Glutamatergic neuron (in vitro differentiated cells): ENCODE data around the gene CFTR. TPM values are rescaled to one million over a fixed set of nuclear protein-coding genes. Genes with fewer than 3 reads are reported as not detected.

Experiments
- DNase-seq: peaks from one replicate; pipeline ENCODE4 v3.0.0; 2022
- H3K27ac Mint-ChIP-seq: one replicate; pipeline ENCODE4 v1.8.0; 2020; ENCODE audit warnings: mild to moderate bottlenecking, mixed read lengths, inconsistent platforms; ENCODE audit not compliant: unreplicated experiment
- H3K27me3 Mint-ChIP-seq: one replicate; pipeline ENCODE4 v1.8.0; 2020; ENCODE audit warnings: mild to moderate bottlenecking, moderate library complexity, mixed read lengths, inconsistent platforms; ENCODE audit not compliant: unreplicated experiment
- H3K36me3 Mint-ChIP-seq: one replicate; pipeline ENCODE4 v1.8.0; 2020; ENCODE audit warnings: mild to moderate bottlenecking, mixed read lengths, inconsistent platforms; ENCODE audit not compliant: unreplicated experiment
- H3K4me1 Mint-ChIP-seq: one replicate; pipeline ENCODE4 v1.8.0; 2020; ENCODE audit warnings: mild to moderate bottlenecking, low read depth, mixed read lengths, inconsistent platforms; ENCODE audit not compliant: unreplicated experiment
- H3K4me3 Mint-ChIP-seq: one replicate; pipeline ENCODE4 v1.8.0; 2020; ENCODE audit warnings: mild to moderate bottlenecking, mixed read lengths, inconsistent platforms; ENCODE audit not compliant: unreplicated experiment
- H3K9me3 Mint-ChIP-seq: one replicate; pipeline ENCODE4 v1.8.0; 2020; ENCODE audit warnings: mild to moderate bottlenecking, moderate library complexity, mixed read lengths, inconsistent platforms; ENCODE audit not compliant: unreplicated experiment
- total RNA-seq: library from RNA; stranded (reverse); fragmentation: NEBNext Ultra II Directional; extraction: Animal tissue kit (Norgen Biotek cat#: 25700); gene quantifications from one replicate; pipeline ENCODE4 v1.2.1, GENCODE V29; 2021; ENCODE audit not compliant: unreplicated experiment
- TF ChIP-seq, protein P1 (sequence below): fragments of 200-600 bp; sonication (generic); IDR thresholded peaks from one replicate; pipeline ENCODE4 v1.5.0; 2021; ENCODE audit not compliant: partially characterized antibody, unreplicated experiment

The CFTR gene
- total RNA-seq, 1 donor from 2014 or later, result not detected

DNA sequence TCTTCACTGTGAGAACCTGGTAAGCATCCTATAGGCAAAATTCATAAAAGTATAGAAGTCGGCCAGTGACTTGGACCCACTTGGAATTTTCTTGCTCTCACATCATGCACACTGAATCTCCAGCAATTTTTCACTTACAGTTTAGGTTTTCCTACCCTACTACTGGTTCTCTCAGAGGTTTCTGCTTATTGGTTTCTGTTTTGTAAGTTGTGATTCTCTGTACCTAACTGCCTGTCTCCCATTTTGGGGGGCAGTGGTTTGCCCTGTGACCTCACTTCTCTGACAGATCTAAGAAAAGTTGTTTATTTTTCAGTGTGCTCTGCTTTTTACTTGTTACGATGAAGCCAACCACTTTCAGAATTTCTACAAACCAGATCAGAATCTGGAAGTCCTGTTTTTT, 158.1 kb downstream of the CFTR start:
- TF ChIP-seq, protein P1, sequence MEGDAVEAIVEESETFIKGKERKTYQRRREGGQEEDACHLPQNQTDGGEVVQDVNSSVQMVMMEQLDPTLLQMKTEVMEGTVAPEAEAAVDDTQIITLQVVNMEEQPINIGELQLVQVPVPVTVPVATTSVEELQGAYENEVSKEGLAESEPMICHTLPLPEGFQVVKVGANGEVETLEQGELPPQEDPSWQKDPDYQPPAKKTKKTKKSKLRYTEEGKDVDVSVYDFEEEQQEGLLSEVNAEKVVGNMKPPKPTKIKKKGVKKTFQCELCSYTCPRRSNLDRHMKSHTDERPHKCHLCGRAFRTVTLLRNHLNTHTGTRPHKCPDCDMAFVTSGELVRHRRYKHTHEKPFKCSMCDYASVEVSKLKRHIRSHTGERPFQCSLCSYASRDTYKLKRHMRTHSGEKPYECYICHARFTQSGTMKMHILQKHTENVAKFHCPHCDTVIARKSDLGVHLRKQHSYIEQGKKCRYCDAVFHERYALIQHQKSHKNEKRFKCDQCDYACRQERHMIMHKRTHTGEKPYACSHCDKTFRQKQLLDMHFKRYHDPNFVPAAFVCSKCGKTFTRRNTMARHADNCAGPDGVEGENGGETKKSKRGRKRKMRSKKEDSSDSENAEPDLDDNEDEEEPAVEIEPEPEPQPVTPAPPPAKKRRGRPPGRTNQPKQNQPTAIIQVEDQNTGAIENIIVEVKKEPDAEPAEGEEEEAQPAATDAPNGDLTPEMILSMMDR, result no peak
- peaks cover 1% of the 10 kb centered on the region for H3K9me3 Mint-ChIP-seq
- H3K4me1 Mint-ChIP-seq, result no peaks in the 10 kb centered on the region
- DNase-seq, result no peak
- H3K4me3 Mint-ChIP-seq, result no peak overlapping the region
- no peaks in the 10 kb centered on the region for H3K36me3 Mint-ChIP-seq
- peaks cover 5% of the 10 kb centered on the region for H3K27me3 Mint-ChIP-seq
- no peak overlapping the region for H3K27ac Mint-ChIP-seq

DNA sequence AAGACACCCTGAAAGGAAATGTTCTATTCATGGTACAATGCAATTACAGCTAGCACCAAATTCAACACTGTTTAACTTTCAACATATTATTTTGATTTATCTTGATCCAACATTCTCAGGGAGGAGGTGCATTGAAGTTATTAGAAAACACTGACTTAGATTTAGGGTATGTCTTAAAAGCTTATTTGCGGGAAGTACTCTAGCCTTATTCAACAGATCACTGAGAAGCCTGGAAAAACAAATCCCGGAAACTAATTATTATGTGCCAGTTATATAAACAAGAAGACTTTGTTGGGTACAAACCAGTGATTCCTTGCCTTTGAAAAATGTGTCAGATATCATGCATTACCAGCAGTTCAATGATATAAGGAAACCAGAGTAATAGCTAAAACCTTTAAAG, 160.1 kb downstream of the CFTR start:
- TF ChIP-seq, protein P1, result no peak
- peaks cover 1% of the 10 kb centered on the region for H3K9me3 Mint-ChIP-seq

DNA sequence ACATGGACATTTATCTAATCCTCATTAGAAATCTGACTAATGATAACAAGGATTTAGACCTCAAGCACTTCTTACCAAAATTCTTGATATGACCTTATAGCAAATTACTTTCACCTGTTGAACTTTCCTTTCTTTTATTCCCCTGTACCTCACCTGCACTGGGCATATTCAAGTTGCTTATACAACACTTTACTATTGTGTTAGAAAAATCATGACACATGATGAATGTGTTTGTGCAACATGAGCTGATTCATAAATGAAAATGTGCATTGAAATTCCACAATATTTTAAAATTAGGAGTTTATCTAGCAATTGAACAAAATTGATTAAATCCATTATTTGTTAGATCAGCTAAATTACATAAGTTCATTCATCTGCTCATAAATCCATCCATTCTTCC, 160.6 kb downstream of the CFTR start:
- Mint-ChIP-seq H3K4me3 (no peak overlapping the region), H3K4me1 (no peaks in the 10 kb centered on the region), H3K27ac (no peak overlapping the region), H3K9me3 (peaks cover 1% of the 10 kb centered on the region), H3K27me3 (no peaks in the 10 kb centered on the region), H3K36me3 (no peaks in the 10 kb centered on the region)
- TF ChIP-seq, protein P1, result no peak
- DNase-seq, result no peak

More for the DNA sequence above, 160.1 kb downstream of the CFTR start:
- no peaks in the 10 kb centered on the region for H3K36me3 Mint-ChIP-seq
- H3K27ac Mint-ChIP-seq, result no peak overlapping the region
- H3K4me3 Mint-ChIP-seq, result no peak overlapping the region
- no peaks in the 10 kb centered on the region for H3K27me3 Mint-ChIP-seq
- DNase-seq, result no peak
- no peaks in the 10 kb centered on the region for H3K4me1 Mint-ChIP-seq

DNA sequence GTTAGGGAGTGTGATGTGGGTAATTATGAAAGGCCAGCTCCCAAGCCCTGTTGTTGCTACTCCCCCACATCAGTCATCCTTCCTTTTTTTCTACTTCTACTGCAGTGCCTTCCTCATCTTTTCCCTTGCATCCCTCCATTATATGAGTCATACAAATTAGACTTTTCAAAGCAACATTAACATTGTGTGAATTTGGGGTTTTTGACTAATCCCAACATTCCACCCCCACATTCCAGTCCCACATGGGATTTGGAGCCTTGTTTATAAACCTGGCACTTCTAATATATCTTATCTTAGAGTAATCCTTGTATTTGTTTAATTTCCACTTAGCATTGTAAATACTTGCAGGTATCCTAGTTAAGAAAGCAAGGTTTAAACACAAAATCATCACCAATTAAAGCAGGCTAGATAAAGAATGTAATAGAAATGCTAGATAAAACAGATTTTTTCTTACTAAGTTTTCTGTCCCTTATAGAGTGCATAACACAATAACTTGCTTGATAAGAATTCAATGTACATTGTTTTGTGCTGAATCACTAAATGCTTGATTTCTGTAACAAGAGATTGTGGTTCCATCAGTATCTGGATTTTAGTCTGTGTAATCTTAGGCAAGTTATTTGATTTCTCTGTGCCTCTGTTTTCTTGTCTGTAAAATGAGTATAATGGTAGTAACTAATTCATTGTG, 165.8 kb downstream of the CFTR start:
- Mint-ChIP-seq H3K4me3 (no peak overlapping the region), H3K27ac (no peak overlapping the region)

DNA sequence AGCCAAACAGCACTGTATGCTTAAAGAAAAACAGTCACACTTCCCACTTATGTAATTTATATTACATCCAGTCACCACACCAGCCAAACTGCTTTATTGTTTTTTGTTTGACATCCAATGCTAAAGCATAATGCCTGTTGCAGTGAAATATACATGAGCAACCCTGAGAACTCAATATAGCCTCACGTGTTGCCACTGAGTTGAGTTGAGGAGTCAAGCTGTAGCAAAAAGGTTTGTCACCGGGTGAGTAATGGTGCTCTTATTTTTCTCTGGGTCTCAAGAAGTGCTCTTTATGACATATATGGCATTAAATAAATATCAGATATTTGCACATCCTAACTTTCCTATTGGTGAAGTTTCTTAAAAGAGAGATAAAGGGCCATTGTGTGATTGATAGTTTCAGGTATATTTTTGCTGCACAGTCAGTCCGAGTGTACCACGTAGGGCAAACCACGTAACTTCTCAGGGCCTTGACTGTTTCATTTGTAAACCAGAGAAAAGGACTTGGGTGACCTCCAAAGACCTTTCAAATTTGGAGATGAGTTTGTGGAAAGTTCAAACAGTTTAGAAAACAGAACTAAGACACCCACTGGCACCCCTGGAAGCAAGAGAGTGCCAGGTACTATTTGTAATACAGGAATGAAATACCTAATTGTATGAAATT, 168.5 kb downstream of the CFTR start:
- H3K27me3 Mint-ChIP-seq, result no peaks in the 10 kb centered on the region
- H3K9me3 Mint-ChIP-seq, result peaks cover 1% of the 10 kb centered on the region
- H3K4me1 Mint-ChIP-seq, result no peaks in the 10 kb centered on the region
- TF ChIP-seq, protein P1, result no peak
- DNase-seq, result no peak
- H3K4me3 Mint-ChIP-seq, result no peak overlapping the region
- no peaks in the 10 kb centered on the region for H3K36me3 Mint-ChIP-seq
- H3K27ac Mint-ChIP-seq, result no peak overlapping the region

More for the DNA sequence above, 165.8 kb downstream of the CFTR start:
- Mint-ChIP-seq H3K4me1 (no peaks in the 10 kb centered on the region), H3K27me3 (no peaks in the 10 kb centered on the region), H3K36me3 (no peaks in the 10 kb centered on the region), H3K9me3 (peaks cover 1% of the 10 kb centered on the region)
- TF ChIP-seq, protein P1, result no peak
- DNase-seq, result no peak
